Globus pallidus (tissue), 1 donor: ENCODE measurements around the gene AHI1.
A peak's percentile ranks its signal among the peaks of the same experiment; 100 is the strongest.

Source experiments
- DNase-seq: peaks from one replicate; pipeline ENCODE4 v3.0.0-alpha.2; 2015; ENCODE audit warnings: low spot score

The AHI1 gene

GRCh38 chr6:135295085-135295484 is 202.5 kb downstream of the AHI1 start:
- DNase-seq, result no peak

GRCh38 chr6:135291288-135292076 is 206.1 kb downstream of the AHI1 start:
- DNase-seq, result no peak

- DNase-seq, result no peak
These were observed 207.7 kb downstream of the AHI1 start for GRCh38 chr6:135289816-135290215.

GRCh38 chr6:135286962-135287538 is 210.5 kb downstream of the AHI1 start:
- DNase-seq, result no peak

- no peak for DNase-seq
These were observed 212.4 kb downstream of the AHI1 start for GRCh38 chr6:135285165-135285564.

- no peak for DNase-seq
These were observed 213.6 kb downstream of the AHI1 start for GRCh38 chr6:135283926-135284325.

- DNase-seq, result no peak
These were observed 215.1 kb downstream of the AHI1 start for GRCh38 chr6:135282395-135282794.

GRCh38 chr6:135281964-135282363 is 215.6 kb downstream of the AHI1 start:
- DNase-seq, result no peak

- peak; percentile 49 for DNase-seq
These were observed 216.3 kb downstream of the AHI1 start for GRCh38 chr6:135281227-135281626.

- DNase-seq, result no peak
These were observed 217.0 kb downstream of the AHI1 start for GRCh38 chr6:135280375-135281136.

GRCh38 chr6:135277422-135277821 is 220.1 kb downstream of the AHI1 start:
- no peak for DNase-seq

- DNase-seq, result no peak
These were observed 222.8 kb downstream of the AHI1 start for GRCh38 chr6:135274561-135275293.

GRCh38 chr6:135271626-135272025 is 225.9 kb downstream of the AHI1 start:
- no peak for DNase-seq

GRCh38 chr6:135270676-135271536 is 226.6 kb downstream of the AHI1 start:
- no peak for DNase-seq

- DNase-seq, result no peak
These were observed 228.1 kb downstream of the AHI1 start for GRCh38 chr6:135269481-135269891.

GRCh38 chr6:135268740-135269139 is 228.8 kb downstream of the AHI1 start:
- DNase-seq, result no peak

- DNase-seq, result no peak
These were observed 229.3 kb downstream of the AHI1 start for GRCh38 chr6:135268263-135268662.

GRCh38 chr6:135267085-135267484 is 230.5 kb downstream of the AHI1 start:
- DNase-seq, result no peak

GRCh38 chr6:135266675-135267074 is 230.9 kb downstream of the AHI1 start:
- no peak for DNase-seq

GRCh38 chr6:135265278-135265677 is 232.3 kb downstream of the AHI1 start:
- DNase-seq, result no peak
